ENCODE results near the gene EHBP1L1. TPM values are rescaled to one million over a fixed set of nuclear protein-coding genes. Genes with fewer than 3 reads are reported as not detected.
A peak's percentile ranks its signal among the peaks of the same experiment; 100 is the strongest.
"Not testable (repeated sequence)": the region's sequence is repeated elsewhere in the genome, so short reads cannot be mapped to it uniquely, and the experiment has no call there.

The EHBP1L1 gene
- total RNA-seq, 1 experiment from 2014 or later = 18.5 TPM

DNA sequence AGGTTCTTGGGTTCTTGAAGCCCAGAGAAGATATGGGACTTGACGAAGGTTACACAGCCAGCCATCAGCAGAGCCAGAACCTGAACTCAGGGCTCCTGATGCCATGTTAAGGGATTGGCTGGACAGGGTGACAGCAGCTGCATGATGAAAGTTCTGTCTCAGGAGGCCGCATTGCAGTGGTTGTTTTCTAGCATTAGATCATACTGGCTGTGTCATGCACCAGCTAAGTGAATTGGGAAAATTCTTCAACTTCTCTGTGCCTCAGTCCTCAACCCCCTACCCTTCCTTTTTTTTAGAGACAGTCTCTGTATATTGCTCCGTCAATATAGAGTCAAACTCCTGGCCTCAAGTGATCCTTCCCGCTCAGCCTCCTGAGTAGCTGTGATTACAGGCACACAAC is 12.3 kb upstream of the EHBP1L1 start:
- no peaks in the 10 kb centered on the region for H3K9me3 ChIP-seq (replicated peaks)
- no peak overlapping the region for H3K27ac ChIP-seq
- DNase-seq = no peak
- H3K36me3 ChIP-seq = no peaks in the 10 kb centered on the region
- no peak overlapping the region for H3K4me3 ChIP-seq
- peaks cover 31% of the 10 kb centered on the region for H3K4me1 ChIP-seq
- no peaks in the 10 kb centered on the region for H3K27me3 ChIP-seq

DNA sequence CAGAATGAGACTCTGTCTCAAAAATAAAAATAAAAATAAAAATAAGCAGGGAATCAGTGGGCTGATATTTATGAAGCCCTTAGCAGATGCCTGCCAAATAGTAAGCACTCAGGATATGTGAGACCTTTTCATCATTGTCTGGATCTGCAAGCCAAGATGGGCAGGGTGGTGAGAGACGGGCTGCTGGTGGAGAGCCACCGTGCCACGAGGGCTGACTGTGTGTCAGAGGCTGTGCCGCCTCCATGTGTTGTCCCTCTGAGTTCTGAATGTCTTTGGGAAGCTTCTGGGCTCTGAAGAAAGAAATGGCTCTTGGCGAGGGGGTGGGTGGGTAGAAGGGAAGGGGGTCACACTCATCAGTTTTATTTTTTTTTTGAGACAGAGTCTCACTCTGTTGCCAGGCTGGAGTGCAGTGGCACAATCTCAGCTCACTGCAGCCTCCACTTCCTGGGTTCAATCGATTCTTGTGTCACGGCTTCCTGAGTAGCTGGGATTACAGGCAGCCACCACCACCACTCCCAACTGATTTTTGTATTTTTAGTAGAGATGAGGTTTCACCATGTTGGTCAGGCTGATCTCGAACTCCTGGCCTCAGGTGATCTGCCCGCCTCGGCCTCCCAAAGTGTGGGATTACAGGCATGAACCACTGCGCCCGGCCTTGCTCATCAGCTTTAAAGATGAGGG is 10.8 kb upstream of the EHBP1L1 start:
- H3K4me1 ChIP-seq = peaks cover 21% of the 10 kb centered on the region
- H3K27ac ChIP-seq; H3K4me3 ChIP-seq; H3K27me3 ChIP-seq; H3K9me3 ChIP-seq (replicated peaks); H3K36me3 ChIP-seq; DNase-seq: not testable (repeated sequence)

DNA sequence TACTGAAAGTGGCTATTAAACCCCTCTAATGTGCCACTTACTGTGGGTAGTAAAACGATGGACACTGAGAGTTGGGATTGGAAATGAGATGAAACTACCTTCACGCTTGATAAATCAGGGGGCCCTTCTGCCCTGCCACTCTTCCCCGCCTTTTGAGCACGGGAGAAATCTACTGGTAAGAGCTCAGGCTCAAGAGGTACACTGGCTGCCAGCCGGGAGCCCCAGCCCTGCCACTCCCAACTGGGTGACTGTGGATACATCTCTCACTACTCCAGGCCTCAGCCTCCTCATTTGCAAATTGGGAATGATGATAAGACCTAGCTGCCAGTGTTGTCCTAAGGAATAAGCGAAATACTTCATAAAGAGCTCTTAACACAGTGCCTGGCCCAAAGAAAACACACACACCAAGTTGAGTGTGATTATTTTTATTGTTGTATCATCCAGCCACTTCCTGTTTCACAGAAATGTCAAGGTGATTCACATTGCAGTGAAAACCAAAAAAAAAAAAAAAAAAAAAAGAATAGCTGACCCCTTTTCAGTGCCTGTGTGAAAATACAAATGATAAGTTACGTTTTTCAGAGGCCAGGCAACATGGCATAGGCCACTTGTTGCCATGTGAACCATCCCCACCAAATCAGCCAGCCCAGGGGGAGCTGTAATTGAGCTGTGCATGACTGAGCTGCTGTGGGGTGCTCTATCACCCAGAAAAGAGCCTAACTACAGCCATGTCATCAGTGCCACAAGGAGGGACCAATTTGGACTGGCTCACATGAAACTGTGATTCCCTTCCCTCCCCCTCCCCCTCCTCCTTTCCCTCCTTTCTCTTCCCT is 10.0 kb upstream of the EHBP1L1 start:
- Histone ChIP-seq H3K27ac (no peak overlapping the region), H3K4me3 (no peak overlapping the region), H3K9me3 (replicated peaks) (no peaks in the 10 kb centered on the region), H3K36me3 (no peaks in the 10 kb centered on the region), H3K27me3 (no peaks in the 10 kb centered on the region), H3K4me1 (peaks cover 13% of the 10 kb centered on the region)
- DNase-seq = no peak

DNA sequence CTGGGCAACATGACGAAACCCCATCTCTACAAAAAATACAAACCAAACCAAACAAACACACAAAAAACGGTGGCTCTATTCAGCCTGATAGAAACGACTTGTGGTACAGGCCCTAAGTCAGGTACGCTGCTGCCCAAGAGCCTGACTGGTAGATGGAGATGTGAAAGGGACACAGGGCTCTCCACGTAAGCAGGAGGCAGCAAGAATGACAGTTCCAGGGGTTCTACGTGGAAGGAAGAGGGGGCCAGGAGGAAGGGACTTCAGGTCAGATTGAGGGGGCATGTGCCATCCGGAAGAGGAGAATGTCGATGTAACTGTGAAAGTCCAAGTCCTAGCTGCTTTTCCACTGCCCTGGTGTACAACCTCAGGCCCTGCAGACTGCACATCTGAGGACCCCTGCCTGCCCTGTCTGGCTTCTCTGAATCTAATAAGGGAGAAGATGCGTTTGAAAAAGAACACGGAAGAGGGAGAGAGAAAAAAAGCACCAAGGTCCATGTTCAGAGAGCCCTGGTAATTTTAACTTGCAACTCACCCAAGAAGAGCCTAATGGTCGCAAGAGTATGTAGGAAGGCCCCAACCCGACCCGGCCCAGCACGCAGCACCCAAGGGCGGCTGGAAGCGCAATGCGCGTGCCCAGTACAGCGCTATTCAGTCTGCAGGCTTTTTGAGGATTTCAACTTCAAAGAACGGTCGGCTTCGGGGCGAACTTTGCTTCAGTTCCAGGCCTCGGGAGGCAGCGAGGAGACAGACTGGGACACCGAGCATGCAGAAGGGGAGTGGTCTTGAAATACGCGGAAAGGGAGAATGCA is 6.5 kb upstream of the EHBP1L1 start:
- Histone ChIP-seq H3K27ac (peak overlapping the region; percentile 10; the same call in 1 of the 2 replicates), H3K36me3 (no peaks in the 10 kb centered on the region), H3K27me3 (no peaks in the 10 kb centered on the region), H3K4me3 (peak overlapping the region; percentile 88), H3K9me3 (replicated peaks) (no peaks in the 10 kb centered on the region), H3K4me1 (peaks cover 17% of the 10 kb centered on the region)
- DNase-seq = no peak

DNA sequence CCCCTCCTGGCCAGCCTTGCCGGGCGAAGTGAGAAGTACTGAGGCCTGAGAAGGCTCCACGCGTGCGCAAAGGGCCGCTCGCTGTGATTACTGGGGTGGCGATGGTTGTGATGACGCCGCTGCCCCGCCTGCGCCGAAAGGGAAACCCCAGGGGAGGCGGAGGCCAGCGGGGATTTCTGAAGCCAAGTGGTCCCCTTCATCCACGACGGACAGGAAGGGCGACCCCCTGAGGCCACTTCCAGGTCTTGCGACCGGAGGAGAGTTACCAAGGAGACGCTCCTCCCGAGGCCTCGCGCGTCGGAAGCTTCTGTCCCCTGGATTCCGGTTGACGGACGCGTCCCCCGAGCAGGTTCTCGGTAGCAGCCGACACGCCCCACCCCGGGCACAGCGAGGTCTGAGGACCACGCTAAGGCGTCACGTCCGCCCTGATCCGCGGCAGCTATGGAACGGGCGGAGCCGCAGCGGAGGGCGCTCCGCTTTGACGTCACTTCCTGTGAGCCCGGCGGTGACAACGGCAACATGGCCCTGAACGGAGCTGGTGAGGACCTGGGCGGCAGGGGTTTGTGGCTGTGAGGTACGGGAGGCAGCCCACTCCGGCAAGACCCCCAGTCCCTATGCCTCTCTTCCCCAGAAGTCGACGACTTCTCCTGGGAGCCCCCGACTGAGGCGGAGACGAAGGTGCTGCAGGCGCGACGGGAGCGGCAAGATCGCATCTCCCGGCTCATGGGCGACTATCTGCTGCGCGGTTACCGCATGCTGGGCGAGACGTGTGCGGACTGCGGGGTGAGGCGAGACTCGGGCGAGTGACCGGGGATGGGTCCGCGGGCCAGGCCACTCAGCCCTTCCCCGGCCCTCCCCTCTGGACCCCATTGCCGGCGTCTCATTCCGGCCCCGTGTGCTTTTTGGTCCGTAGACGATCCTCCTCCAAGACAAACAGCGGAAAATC is 5.6 kb upstream of the EHBP1L1 start, which contains the start of gene ZNRD2:
Gene ZNRD2 (plus strand): TSS at position 505 of the 946 bp plus-strand sequence. CDS start 15 bp downstream, at position 520.
- Histone ChIP-seq H3K27me3 (no peaks in the 10 kb centered on the region), H3K9me3 (replicated peaks) (no peaks in the 10 kb centered on the region), H3K4me1 (peaks cover 21% of the 10 kb centered on the region), H3K36me3 (no peaks in the 10 kb centered on the region), H3K4me3 (peak within 1 kb of the TSS; percentile 88), H3K27ac (peak within 1 kb of the TSS; percentile 10; the same call in 1 of the 2 replicates)
- peak; percentile 95 to 97 for DNase-seq

DNA sequence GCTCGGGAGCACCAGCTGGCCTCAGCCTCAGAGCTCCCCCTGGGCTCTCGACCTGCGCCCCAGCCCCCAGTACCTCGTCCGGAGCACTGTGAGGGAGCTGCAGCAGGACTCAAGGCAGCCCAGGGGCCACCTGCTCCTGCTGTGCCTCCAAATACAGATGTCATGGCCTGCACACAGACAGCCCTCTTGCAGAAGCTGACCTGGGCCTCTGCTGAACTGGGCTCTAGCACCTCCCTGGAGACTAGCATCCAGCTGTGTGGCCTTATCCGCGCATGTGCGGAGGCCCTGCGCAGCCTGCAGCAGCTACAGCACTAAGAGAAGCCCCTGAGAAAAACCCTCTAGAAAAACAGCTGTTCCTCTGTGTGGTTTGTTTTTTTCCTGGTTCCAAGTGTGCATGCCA is 4.4 kb upstream of the EHBP1L1 start:
- H3K36me3 ChIP-seq = no peaks in the 10 kb centered on the region
- H3K27ac ChIP-seq = no peak overlapping the region
- peaks cover 25% of the 10 kb centered on the region for H3K4me1 ChIP-seq
- DNase-seq = no peak
- H3K4me3 ChIP-seq = no peak overlapping the region; the same call in 1 of the 2 replicates
- no peaks in the 10 kb centered on the region for H3K9me3 ChIP-seq (replicated peaks)
- no peaks in the 10 kb centered on the region for H3K27me3 ChIP-seq

DNA sequence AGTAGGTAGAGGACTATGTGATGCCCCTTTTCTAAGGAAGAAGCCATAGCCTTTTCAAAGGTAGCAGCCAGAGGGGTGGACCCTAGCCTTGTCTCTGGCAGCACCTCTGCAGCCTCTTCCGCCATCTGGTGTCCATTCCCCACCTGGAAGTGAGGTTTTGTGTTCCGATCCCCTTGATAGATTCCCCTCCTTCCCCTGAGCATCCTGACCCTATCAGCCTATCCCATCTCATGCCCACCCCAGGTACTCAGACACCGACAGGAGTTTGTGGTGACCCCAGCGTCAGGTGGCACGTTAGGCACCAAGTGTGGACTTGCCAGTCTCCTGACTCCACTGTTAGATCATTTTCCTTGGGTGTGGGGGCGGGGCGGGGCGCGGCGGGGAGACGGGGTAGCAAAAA is 3.9 kb upstream of the EHBP1L1 start:
- Histone ChIP-seq H3K9me3 (replicated peaks) (no peaks in the 10 kb centered on the region), H3K4me3 (peak overlapping the region; percentile 56), H3K27ac (no peak overlapping the region), H3K36me3 (no peaks in the 10 kb centered on the region), H3K4me1 (peaks cover 29% of the 10 kb centered on the region), H3K27me3 (no peaks in the 10 kb centered on the region)
- DNase-seq = peak in 1 of 2 experiments; percentile 45

DNA sequence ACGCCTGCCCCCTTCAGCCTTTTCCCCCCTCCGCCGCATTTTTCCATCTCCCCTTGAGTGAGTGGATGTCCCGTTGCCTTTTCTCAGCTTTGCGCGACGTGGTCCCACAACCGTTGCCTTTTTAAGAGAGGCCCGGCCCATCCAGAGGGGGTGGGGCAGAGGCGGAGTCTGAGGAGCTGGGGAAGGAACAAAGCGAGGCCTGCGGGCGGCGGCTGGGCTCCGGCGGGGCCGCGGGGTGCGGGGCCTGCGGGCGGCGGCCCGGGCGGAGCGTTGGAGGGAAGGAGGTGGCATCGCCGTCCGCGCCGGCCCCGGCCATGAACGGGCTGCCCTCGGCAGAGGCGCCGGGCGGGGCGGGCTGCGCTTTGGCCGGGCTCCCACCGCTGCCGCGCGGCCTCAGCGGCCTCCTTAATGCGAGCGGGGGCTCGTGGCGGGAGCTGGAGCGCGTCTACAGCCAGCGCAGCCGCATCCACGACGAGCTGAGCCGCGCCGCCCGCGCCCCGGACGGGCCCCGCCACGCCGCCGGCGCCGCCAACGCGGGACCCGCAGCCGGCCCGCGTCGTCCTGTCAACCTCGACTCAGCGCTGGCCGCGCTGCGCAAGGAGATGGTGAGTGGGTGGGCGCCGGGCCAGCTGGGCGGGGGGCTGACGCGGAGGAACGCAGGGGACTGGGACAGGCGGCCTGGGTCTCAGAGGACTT is 3.3 kb upstream of the EHBP1L1 start, which contains the start of gene FAM89B:
Gene FAM89B (plus strand): TSS at position 183 of the 696 bp plus-strand sequence. CDS start 132 bp downstream, at position 315.
- peaks cover 34% of the 10 kb centered on the region for H3K4me1 ChIP-seq
- no peaks in the 10 kb centered on the region for H3K36me3 ChIP-seq
- H3K27me3 ChIP-seq = no peaks in the 10 kb centered on the region
- H3K9me3 ChIP-seq (replicated peaks) = no peaks in the 10 kb centered on the region
- H3K27ac ChIP-seq = no peak within 1 kb of the TSS
- peak within 1 kb of the TSS; percentile 56 for H3K4me3 ChIP-seq
- DNase-seq = peak; percentile 83 to 84

DNA sequence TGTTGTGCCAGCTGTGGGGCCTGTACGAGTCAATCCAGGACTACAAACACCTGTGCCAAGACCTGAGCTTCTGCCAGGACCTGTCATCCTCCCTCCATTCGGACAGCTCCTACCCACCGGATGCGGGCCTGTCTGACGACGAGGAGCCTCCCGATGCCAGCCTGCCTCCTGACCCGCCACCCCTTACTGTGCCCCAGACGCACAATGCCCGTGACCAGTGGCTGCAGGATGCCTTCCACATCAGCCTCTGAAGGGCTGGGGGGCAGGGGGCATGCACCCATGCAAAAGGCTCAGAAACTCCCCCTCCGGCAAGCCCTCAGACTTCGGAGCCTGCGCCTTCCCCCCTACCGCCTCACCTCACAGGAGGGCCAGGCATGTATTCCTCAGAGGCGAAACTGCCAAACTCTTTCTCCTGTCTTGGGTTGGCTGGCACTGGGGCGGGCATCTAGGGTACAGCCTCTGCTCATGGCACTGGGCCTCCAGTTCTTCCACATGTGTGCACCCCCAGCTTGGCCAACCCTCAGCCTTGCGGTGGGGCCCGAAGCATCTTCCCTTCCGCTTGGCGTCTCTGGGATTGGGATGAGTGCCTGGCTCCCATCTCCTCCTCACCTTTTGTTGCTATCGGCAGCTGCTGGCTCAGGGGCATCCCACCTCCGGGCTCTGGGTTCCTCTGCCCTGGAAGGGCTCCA is 2.3 kb upstream of the EHBP1L1 start:
- Histone ChIP-seq H3K4me1 (peaks cover 40% of the 10 kb centered on the region), H3K36me3 (no peaks in the 10 kb centered on the region), H3K9me3 (replicated peaks) (no peaks in the 10 kb centered on the region), H3K27ac (no peak overlapping the region), H3K27me3 (no peaks in the 10 kb centered on the region), H3K4me3 (peak overlapping the region; percentile 51)
- DNase-seq = no peak

DNA sequence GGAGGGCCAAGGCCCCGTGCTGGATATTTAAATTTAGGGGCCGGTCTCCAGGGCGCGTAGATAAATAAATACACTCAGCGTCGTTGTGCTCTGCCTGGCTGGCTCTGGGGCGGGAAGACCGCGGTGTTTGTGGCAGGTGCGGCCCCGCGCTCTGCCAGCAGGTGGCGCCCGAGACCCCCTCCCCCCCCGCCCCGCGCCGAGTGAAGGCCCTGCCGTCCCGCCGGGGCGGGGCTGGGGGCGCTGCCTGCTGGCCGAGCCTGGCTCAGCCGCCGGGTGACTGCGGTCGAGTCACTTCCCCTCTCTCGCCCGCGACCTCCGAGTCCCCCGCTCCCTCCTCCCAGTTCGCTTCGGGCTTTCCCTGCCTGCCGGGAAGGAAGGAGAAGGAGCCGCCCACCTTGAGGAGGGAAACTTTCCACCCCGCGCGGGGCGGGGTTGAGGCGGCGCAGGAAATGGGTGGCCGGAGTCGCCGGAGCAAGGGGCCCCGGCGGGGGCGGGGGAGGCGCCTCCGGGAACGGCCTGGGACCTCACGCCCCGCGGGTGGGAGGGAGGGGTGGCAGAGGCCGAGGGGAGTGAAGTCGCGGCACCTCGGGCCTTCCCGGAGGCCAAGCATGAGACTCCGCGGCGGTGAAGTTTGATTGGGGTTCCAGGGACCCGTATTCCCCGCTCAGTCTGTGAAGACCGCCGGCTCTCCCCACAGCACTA is 1.6 kb upstream of the EHBP1L1 start:
- no peaks in the 10 kb centered on the region for H3K36me3 ChIP-seq
- H3K4me3 ChIP-seq = peak overlapping the region; percentile 51
- peak; percentile 89 to 91 for DNase-seq
- peaks cover 37% of the 10 kb centered on the region for H3K4me1 ChIP-seq
- H3K27me3 ChIP-seq = no peaks in the 10 kb centered on the region
- H3K27ac ChIP-seq = no peak overlapping the region; the same call in 1 of the 2 replicates
- no peaks in the 10 kb centered on the region for H3K9me3 ChIP-seq (replicated peaks)

DNA sequence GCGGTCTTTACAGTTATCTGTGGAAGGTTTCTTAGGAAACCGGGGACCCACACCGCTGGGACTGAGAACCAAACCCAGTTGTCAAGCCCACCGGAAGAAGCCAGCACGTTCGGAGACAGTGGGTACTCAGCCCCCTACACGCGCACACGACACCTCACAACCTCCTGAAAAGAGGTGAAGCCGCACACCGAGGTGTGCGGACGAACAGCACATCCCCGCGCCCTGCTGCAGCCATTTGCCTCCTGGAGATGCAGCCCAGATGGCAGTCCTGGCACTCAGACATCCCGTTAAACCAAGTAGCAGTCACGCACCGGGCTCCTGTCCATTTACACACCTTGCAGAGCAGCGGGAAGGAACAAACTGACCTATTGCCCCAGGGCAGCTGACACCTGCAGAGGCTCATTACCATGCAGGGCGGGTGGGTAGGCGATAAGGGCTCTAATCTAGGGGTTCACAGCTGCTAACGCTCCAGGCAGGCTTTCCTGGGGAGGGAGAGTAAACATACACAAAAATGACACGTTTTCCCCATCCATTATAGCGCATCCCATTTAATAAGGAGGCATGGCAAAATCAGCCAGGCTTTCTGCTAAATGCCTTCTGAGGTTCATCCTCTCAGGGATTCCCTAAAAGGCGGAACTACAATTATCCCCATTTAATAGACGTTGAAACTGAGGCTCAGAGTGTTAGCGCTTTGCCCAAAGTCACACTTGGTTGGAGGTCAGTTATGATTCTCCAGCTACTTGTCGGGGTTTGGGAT is 864 bp upstream of the EHBP1L1 start:
- Histone ChIP-seq H3K36me3 (no peaks in the 10 kb centered on the region), H3K27me3 (no peaks in the 10 kb centered on the region), H3K4me3 (peak overlapping the region; percentile 51), H3K9me3 (replicated peaks) (no peaks in the 10 kb centered on the region), H3K27ac (no peak overlapping the region; the same call in 1 of the 2 replicates), H3K4me1 (peaks cover 37% of the 10 kb centered on the region)
- no peak for DNase-seq

Data from SJCRH30 (cell line).